GM23338 (cell line): ENCODE data around the gene SRRD.

Source experiments
- CTCF ChIP-seq, 2 experiments: fragments of 200-600 bp in 1 of 2; sonication (generic) in 1 of 2; conservative IDR thresholded peaks; 2 replicates each; pipeline versions ENCODE4 v1.5.1 to v1.6.1; 2016 to 2017; ENCODE audit warnings: antibody characterized with exemption in 2 of 2, low read depth in 2 of 2, mild to moderate bottlenecking in 2 of 2, moderate library complexity in 1 of 2
- EZH2 ChIP-seq: fragments of 200-600 bp; sonication (generic); IDR thresholded peaks from one replicate; pipeline ENCODE4 v1.8.0; 2017; ENCODE audit warnings: antibody characterized with exemption, mild to moderate bottlenecking, low read depth; ENCODE audit not compliant: unreplicated experiment
- EZH2phosphoT487 ChIP-seq: fragments of 200-600 bp; sonication (generic); IDR thresholded peaks from one replicate; pipeline ENCODE4 v1.8.1; 2018; ENCODE audit warnings: antibody characterized with exemption; ENCODE audit not compliant: unreplicated experiment
- JUNB ChIP-seq: IDR thresholded peaks from one replicate; pipeline ENCODE4 v1.6.1; 2016; ENCODE audit warnings: antibody characterized with exemption; ENCODE audit not compliant: unreplicated experiment
- POLR2AphosphoS5 ChIP-seq: IDR thresholded peaks from 2 replicates; pipeline ENCODE4 v1.6.1; 2016; ENCODE audit warnings: antibody characterized with exemption, low read depth

GRCh38 chr22:26448941-26449340 is 34.7 kb upstream of the SRRD start:
- no peak for TF ChIP-seq EZH2
- no peak for TF ChIP-seq JUNB
- TF ChIP-seq CTCF (conservative IDR thresholded peaks at IDR 0.05; ENCODE audit: low read depth in 2 of 2): no peak
- no peak for TF ChIP-seq EZH2phosphoT487
- TF ChIP-seq POLR2AphosphoS5: no peak
